ENCODE data around the gene DLX5.

DNA sequence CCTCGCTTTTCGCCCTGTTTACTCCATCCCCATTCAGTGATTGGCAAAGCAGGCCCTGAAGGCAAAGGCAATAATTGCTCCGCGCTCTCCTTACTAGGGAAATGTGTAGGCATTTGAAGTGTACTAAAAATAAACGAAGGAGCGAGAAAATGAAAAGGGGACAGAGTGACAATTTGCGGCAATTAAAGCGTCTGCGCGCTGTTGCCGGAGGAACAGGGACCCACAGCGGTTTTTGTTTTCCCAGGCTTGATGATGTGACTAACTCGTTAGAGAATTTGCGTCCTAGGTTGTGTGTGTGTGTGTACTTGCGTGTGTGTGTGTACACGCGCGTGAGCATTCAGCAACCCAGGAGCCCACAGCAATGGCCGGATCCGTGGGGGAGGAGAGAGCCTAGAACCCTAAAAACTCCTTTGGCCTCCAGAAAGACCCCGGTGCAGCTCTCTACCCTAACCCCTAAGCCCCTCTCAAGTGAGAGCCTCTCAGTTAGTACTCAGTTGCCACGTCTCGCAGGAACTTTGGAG is 27.1 kb downstream of the DLX5 start:
- TF ChIP-seq POLR2AphosphoS5 (IDR thresholded peaks at IDR 0.05; ENCODE audit: borderline replicate concordance, low read depth, low read length): no peak
- no peak for TF ChIP-seq EZH2 (IDR thresholded peaks at IDR 0.05)

Measured in SK-N-MC (cell line).